GM21529 (cell line): ENCODE measurements around the gene MYO9A.

Experiments
- ATAC-seq: cut with Tn5 transposase; IDR thresholded peaks from one replicate; pipeline ENCODE4 v1.9.1; 2021; ENCODE audit not compliant: unreplicated experiment

Gene MYO9A

GRCh38 chr15:71812966-71813722 lies 304.8 kb downstream of the MYO9A start:
- no peak for ATAC-seq

- ATAC-seq, result no peak
Measured at GRCh38 chr15:71811752-71812735, 305.9 kb downstream of the MYO9A start.

- no peak for ATAC-seq
Measured at GRCh38 chr15:71811036-71811736, 306.8 kb downstream of the MYO9A start.

- no peak for ATAC-seq
Measured at GRCh38 chr15:71810256-71811035, 307.5 kb downstream of the MYO9A start, which contains the start of gene NR2E3. NR2E3 (plus strand) TSS chr15:71810554; CDS start chr15:71810744, 190 bp downstream.

GRCh38 chr15:71809346-71809745 lies 308.6 kb downstream of the MYO9A start:
- ATAC-seq, result no peak

- no peak for ATAC-seq
Measured at GRCh38 chr15:71808311-71809020, 309.5 kb downstream of the MYO9A start.

- ATAC-seq, result no peak
Measured at GRCh38 chr15:71807691-71808091, 310.3 kb downstream of the MYO9A start.

GRCh38 chr15:71807125-71807629 lies 310.8 kb downstream of the MYO9A start:
- no peak for ATAC-seq

- no peak for ATAC-seq
Measured at GRCh38 chr15:71806452-71806931, 311.5 kb downstream of the MYO9A start.

GRCh38 chr15:71804695-71805470 lies 313.1 kb downstream of the MYO9A start:
- peak; percentile 66 for ATAC-seq

GRCh38 chr15:71804226-71804625 lies 313.7 kb downstream of the MYO9A start:
- ATAC-seq, result peak; percentile 69

- ATAC-seq, result no peak
Measured at GRCh38 chr15:71802770-71803169, 315.2 kb downstream of the MYO9A start.

GRCh38 chr15:71801935-71802655 lies 315.9 kb downstream of the MYO9A start:
- no peak for ATAC-seq

- ATAC-seq, result no peak
Measured at GRCh38 chr15:71800835-71801745, 316.9 kb downstream of the MYO9A start.

- no peak for ATAC-seq
Measured at GRCh38 chr15:71800190-71800589, 317.8 kb downstream of the MYO9A start.

GRCh38 chr15:71798641-71799040 lies 319.3 kb downstream of the MYO9A start:
- ATAC-seq, result no peak

- ATAC-seq, result no peak
Measured at GRCh38 chr15:71792521-71792920, 325.4 kb downstream of the MYO9A start.
